Fibroblast of the aortic adventitia (primary cell): Measurements from ENCODE around the gene HMX3. TPM values are rescaled to one million over a fixed set of nuclear protein-coding genes. Genes with fewer than 3 reads are reported as not detected.

Source experiments
- DNase-seq: peaks from one replicate; pipeline ENCODE4 v3.0.0-alpha.2; 2010; ENCODE audit warnings: low read depth
- H3K4me3 ChIP-seq: 2 replicates; pipeline ENCODE4 v1.5.1; 2011; ENCODE audit warnings: low read depth, mild to moderate bottlenecking, control low read depth, low read length, moderate library complexity
- CTCF ChIP-seq: IDR thresholded peaks from 2 replicates; pipeline ENCODE4 v1.5.1; 2011; ENCODE audit warnings: mild to moderate bottlenecking, low read length, control low read depth, inconsistent platforms; ENCODE audit not compliant: insufficient read depth
- total RNA-seq: library from RNA; depleted of rRNA; stranded (reverse); fragments of >200 nt; gene quantifications from 2 replicates; pipeline ENCODE4 v1.2.3, GENCODE V29; 2012; ENCODE audit warnings: low replicate concordance

The HMX3 gene
- total RNA-seq, 1 donor = not detected

DNA sequence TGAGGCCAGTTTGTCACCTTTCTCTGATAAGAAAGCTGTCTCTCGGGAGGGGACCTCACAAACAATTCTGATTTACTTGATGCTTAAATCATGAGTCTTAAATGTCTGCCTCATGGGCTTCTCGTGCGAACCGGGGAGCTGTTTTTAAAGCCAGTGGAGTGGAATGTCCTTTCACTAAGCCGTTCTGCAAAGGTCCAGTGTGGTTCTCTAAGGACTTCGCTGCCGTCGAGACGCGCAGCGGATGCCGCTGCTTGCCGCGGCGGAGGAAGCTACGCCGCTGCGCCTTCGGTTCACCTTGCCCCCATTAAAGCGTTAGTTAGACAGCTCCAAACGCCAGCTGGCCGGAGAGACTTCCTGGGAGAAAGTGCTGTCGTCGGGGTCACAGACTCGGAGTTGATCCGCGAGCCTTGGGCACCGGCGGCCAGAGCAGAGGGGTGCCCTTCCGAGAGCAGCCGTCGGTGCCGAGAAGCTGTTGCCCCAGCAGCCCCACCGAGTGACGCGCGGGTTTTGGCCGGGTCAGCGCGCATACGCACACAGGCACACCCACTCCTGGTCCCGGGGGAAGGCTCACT, 1.3 kb upstream of the HMX3 start:
- no peak overlapping the region for H3K4me3 ChIP-seq
- no peak for DNase-seq
- no peak for TF ChIP-seq CTCF

DNA sequence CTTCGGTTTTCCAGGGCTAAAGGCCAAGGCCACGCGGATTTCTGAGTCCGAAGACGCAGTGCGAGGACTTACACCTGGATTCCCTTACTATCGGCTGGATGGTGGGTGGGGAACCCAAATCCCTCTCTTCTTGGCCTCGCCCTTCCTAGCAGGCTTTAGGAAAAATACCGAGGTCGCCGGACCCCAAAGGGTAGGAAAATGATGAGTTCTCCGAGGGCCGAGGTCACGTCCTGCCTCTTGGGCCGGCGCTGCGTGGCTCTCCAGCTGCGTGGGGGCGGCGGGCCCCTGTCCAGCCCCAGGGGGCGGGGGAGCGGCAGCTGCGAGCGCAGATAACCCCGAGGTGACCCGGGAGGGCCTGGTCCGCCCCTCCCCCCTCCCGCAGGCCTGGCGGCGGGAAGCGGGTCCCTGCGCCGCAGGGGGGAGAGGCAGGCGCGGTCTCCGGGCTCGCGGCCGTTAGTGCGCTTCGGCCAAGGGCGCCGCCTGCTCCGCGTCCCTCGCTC, 805 bp upstream of the HMX3 start:
- no peak for DNase-seq
- TF ChIP-seq CTCF = no peak
- H3K4me3 ChIP-seq = no peak overlapping the region

DNA sequence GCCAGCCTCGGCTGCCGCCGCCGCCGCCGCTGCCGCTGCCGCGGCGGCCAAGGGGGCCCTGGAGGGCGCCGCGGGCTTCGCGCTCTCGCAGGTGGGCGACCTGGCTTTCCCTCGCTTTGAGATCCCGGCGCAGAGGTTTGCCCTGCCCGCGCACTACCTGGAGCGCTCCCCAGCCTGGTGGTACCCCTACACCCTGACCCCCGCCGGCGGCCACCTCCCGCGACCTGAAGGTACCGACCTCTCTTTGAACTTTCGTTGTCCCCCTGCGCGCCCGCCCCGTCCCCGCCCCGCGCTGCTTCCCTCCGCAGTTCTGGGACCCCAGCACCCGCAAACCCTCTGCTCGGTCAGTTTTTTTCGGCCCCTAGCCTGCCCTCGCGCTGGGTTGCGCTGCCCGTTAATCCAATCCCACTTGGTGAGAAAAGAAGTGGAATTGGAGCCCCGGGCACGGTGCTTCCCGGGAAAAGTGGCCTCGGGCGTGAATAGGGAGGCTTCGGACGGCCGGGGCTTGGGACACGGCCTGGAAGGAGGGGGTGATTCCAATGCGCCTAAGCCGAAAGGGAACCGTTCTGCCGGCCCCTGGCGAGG, 543 bp downstream of the HMX3 start:
- H3K4me3 ChIP-seq = no peak overlapping the region
- DNase-seq = no peak
- no peak for TF ChIP-seq CTCF

DNA sequence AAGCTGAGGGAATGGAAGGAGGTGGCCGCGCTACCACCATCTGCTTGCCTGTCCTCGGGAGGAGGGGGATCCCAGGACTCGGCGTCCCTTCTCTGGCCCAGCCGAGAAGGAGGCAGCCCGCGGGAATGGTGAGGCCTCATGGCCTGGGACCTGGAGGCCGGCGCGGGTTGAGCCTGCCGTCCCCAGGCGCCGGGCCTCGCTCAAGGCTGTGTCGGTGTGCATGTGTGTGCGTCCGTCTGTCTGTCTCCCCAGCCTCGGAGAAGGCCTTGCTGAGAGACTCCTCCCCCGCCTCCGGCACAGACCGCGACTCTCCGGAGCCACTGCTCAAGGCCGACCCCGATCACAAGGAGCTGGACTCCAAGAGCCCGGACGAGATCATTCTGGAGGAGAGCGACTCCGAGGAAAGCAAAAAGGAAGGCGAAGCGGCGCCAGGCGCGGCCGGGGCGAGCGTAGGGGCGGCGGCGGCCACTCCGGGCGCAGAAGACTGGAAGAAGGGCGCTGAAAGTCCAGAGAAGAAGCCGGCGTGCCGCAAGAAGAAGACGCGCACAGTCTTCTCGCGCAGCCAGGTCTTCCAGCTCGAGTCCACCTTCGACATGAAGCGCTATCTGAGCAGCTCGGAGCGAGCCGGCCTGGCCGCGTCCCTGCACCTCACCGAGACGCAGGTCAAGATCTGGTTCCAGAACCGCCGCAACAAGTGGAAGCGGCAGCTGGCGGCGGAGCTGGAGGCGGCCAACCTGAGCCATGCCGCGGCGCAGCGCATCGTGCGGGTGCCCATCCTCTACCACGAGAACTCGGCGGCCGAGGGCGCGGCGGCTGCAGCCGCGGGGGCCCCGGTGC, 1.3 kb downstream of the HMX3 start:
- no peak for TF ChIP-seq CTCF
- DNase-seq = no peak
- H3K4me3 ChIP-seq = no peak overlapping the region

DNA sequence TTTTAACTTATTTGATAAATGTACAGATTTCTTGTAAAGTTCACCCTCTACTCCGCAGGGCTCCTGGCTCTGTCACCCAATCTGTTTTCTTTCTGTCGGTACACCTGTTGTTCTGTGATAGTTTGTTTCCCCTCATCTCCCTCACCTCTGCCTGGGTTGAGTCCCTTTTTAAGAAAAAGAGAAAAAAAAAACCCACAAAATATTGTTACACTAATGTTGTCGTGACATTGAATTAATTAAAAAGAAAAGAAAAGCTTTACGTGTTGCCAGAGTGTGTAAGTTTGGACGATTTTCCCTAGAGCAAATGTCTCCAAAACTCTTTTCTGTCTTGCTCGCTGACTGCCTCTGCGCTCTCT, 3.4 kb downstream of the HMX3 start:
- H3K4me3 ChIP-seq = no peak overlapping the region
- no peak for DNase-seq
- TF ChIP-seq CTCF = no peak

DNA sequence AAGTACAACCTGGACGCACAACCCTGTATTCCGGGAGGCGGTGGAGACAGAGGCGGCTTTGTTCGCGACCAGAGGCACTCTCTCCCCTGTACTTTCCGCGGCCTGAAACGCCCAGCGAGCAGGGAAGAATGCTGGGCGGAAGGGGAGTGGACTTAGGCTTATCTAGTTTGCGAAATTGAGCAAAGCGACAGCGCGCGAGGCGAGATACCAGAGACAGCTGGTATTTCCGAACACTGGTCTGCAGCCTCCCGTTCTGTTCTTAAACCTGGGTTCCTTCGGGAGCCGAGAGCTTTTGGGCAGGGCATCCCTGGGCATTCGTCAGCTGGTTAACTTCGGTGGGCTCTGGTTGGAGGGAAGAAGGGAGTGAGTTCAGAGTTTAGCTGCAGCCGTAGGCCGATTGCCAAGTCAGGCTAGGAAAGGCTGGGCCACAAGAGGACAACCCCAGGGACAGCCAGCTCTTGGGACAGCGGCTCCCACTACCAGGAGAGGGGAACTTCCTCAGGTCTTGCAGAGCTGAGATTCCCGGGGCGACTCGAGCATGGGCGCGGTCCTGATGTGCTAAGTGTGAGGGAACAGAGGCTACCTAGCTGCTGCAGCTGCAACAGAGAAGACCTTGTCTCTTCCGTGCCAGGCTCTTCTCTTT, 3.9 kb downstream of the HMX3 start:
- H3K4me3 ChIP-seq = no peak overlapping the region
- TF ChIP-seq CTCF = no peak
- DNase-seq = no peak
